HG02970 (cell line): Measurements from ENCODE around the gene RAC3.

Experiments used
- ATAC-seq: cut with Tn5 transposase; IDR thresholded peaks from one replicate; pipeline ENCODE4 v1.9.1; 2021; ENCODE audit warnings: mild to moderate bottlenecking, moderate library complexity, moderate number of reproducible peaks; ENCODE audit not compliant: unreplicated experiment, low FRiP score

RAC3 gene

DNA sequence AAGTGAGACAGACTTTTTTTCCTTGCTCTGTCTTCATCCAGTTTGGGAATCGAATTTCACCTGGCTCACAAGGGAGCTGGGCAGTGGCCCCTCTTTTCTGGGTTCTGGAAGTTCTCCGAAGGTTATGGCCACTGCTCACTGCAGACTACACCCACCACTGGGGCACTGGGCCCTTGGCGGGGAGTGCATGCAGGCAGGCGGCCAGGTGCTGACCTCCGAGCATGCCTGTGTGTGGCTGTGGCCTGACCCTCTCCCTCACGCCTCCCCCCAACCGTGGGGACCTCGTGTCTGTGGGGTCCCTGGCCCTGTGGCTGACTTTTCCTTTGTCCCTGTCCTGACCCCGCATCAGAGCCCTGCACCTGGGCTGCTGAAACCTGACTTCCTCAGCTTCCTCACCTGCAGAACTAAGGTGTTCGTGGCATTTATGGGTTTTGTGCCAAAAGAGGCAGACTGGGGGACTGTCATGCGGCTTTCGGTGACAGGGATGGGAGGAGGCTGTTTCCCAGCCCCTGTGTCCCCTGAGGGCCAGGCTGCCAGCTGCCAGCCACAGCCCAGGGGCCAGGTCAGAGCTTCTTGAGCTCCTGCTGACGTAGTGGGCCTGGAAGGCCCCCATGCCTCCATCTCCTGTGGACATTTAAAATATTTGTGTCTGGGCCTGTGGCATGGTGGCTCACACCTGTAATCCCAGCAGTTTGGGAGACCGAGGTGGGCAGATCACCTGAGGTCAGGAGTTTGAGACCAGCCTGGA, 32.6 kb upstream of the RAC3 start:
- ATAC-seq: no peak

DNA sequence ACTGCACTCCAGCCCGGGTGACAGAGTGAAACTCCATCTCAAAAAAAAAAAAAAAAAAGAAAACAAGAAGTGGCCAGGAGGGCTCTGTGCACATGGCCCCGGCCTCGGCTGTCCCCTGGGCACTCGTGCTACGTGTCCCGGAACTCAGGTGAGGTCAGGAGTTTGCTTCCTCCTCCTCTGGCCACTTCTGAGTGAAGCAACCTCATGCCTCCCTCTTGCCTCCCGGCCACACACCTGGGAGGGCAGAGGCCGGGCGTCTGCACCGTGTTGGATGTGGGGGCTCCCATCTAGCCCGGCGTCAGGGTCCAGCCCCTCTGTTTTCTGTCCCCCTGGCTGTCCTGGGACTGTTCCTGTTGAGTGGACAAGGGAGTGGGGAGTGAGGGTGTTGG, 31.9 kb upstream of the RAC3 start:
- ATAC-seq: no peak

DNA sequence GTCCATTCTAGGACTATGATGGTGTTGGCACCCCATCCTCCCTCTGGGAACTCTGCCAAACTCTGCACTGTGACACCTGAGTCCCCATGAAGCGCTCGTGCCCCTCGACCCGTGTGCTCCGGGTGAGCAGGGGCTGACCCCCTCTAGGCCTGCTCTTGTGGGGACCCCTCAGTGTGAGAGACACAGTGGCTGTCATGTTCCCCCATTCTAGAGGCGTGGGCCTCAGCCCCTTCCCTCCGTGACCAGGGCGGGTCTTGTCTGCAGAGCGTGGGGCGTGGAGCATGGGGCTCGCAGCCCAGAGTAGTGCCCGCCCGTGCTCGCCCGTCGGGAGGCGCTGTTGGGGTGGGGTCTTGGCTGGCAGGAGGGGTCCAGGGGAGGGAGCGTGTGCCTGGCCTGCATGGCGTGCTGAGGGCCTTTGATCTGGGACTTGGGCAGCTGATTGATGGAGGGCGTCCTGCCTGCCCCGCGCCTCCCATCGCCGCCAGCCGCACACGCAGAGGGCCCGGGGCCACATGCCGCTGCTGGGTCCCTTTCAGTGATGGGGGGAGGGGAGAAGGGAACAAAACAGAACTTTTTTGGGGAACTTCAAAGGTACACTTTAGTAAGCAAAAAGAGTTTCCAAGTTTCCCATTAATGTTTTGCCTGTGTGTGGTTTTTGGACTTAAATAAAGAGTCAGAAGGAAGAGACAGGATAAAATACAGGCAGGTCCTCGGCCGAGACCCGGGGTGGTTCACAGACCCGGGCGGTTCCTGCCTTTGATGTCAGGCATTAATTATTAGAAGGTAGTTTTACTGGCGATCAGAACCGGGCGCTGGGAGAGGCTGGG, 31.3 kb upstream of the RAC3 start:
- ATAC-seq: no peak

DNA sequence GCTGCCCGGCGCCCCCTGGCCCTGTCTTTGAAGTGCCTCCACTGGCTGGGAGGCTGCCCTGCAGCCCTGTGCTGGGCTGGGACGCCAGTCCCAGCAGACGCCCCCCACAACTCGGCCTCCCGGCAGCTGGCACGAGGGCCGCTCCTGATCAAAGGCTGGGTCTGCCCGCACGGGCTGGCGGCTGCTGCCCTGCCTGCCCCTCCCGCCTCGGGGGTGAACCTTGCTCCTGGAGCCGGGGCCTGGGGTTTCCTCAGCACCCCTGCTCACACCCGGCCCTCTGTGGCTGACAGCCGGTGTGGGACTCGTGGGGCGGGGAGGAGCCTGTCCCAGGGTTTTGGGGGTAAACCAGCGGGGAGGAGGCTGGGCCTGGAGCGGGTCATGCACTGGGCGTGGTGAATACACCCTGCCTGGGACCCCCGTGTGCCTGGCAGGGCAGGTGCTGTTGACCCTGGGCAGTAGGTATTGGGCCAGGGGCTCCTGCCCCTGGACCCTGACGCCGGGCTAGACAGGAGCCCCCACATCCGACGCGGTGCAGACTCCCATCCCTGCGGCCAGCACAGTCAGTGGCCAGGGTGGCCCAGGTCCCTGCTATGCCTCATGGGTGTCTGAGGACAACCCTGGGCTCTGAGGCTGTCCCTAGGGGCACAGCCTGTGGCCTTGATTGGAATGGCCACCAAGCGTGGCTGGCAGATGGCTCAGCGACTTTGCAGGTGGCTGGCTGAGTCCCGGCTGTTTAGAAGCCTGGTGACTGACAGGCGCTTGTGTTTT, 30.5 kb upstream of the RAC3 start:
- no peak for ATAC-seq

DNA sequence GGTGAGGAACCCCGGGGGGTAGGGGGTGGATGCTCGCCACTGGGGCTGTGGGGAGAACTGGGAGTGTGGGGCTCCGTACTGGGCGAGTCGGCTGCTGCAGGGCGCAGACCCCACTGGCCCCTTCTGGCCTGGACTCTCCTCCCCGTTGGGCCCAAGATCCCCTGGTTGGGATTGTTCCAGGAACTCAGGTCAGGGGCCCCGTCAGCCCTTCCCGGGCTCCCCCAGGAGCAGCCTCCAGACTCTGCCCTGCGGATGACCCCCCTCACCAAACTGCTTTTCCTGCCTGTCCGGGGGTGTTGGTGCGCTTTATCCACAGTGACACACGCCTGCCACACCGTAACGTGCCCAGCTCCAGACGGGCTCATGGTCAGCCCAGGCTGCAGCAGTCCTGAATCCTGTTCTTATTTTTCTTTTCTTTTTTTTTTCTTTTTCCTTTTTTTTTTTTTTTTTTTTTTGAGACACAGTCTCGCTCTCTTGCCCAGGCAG, 29.9 kb upstream of the RAC3 start:
- ATAC-seq: no peak

DNA sequence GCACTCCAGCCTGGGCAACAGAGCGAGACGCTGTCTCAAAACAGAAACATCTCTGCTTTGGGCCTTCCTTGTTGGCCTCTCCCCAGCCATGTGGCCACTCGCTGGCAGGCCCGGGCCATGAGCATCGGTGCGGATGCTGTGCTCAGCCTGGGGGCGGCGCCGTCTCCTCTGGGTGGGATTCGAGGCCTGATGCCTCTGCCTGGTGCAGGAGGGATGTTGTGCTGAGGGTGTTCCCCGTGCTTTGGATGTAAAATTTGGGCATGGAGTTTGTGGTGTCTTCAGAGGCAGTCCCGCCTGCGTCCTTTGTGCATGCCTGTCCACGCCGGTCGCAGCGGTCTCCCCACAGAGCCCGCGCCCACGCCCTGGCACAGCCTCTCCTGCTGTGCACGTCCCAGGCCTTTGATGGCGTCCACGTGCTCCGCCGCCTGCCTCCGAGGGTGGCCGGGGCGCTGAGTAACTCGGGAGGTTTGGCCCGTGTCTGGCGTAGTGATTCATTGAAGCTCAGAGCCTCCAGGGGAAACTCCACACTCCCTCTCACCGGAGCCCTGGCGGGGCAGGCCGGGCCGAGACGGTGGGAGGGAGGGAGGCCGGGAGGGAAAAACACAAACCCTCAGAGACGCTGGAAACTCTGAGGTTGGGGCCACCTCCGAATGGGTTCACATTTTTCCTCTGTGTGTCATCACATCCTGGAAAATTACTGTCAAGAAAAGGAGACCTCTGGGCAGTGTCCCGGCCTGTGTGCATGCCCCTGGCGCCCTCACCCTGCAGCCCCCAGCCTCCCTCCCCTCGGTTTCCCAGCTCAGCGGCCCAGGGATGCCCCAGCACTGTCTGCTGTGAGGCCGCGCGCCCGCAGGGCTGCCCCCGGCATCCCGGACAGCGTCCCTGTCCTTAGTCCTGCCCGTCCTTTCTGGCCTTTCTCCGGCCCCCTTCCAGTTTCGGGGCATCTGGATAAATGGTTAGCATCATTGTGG, 27.8 kb upstream of the RAC3 start:
- ATAC-seq: no peak

DNA sequence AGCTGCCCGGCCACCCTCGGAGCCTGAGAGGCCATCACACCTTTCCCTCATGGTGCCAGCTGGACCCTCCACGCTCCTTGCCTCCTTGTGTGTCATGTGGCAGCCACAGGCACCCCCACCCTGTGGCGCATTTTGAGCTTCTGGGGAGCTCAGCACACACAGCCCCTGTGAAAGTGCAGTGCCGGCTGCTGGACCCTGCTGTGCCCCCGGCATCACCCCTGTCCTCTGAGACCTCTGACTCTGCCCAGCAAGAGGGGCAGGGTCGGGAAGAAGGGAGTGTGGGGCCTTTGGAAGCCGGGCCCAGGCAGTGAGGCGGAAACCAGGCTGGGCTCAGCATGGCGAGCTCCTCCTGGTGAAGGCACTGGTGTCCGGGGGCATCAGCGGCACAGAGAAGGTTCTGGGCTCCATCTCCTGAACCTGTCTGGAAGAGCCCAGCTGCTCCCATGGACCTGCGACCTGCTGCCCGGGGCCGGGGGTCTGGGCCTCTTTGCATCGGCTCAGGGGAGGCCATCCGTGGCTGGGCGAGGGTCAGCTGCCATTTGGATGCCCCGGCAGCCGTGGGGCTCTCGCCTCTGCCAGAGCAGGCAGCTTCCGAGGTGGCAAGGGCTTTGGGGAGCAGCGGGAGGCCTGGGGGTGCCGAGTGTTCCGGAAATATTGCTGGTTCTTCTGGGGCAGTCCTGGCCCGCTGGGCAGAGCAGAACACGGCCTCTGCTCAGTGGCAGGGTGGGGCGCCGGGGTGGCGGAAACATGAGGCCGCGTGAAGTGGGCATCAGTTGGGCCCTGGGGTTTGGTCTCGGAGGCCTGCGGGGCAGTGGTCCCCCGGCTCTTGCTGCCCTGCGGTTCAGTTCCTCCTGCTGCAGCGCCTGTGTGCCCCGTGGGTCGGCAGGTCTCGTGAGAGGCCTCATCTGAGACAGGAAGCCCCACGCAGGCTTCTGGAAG, 26.7 kb upstream of the RAC3 start:
- no peak for ATAC-seq

DNA sequence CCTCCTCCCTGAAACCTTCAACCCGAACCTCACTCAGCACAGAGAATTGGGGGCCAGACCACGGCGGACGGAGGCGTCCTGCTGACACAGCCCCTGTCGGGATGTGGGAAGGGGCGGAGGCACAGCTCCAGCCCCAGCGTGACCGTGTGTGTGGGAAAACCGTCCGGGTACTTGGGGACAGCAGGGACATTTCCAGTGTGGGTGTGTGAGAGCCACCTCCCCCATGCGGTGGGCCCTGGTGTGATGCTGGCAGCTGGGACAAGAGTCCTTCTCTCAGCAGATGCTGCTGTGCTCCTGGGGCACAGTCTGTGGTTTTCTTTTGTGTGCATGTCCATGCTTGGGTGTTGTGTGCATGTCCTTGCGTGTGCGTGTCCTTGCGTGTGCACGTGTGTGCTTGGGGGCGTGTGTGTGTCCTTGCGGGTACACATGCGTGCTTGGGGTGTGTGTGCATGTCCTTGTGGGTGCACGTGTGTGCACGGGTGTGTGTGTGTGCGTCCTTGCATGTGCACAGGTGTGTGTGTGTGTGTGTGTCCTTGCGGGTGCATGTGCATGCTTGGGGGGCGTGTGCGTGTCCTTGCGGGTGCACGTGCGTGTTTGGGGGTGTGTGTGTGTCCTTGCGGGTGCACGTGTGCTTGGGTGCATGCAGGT, 25.7 kb upstream of the RAC3 start:
- no peak for ATAC-seq

DNA sequence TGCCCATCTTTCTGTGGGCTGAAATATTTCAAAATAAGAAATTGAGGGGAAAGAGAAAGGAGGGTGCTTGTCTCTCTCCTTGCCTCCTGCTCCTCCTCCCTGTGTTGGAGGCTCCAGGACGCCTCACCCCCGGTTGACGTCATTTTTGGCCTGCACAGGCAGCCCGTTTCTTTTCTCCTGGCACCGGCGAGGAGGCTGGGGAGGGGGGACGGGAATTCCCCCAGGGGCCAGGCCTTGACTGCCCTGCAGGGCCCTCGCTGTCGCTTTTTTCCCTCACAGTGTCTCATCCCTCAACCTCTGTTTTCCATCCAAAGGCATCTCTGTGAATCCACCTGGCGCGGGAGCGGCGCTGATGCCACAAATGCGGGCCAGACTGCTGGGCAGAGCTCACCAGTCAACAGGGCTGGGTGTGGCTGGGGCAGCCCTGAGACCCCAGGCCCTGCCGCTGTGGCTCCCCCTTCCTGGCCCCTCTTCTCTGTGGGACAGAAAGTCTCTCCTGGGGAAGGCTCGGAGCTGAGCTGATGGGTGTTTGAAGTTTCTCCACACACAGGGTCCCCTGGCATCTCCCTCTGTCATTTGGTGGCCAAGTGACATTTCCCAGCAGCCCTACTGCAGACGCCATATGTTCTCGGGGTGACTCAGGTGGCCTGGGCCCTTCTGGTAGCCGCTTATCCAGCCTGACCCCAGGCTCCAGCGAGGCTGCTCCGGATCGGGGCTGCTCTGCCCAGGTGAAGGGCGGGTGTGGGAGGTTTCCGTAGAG, 24.8 kb upstream of the RAC3 start:
- no peak for ATAC-seq

DNA sequence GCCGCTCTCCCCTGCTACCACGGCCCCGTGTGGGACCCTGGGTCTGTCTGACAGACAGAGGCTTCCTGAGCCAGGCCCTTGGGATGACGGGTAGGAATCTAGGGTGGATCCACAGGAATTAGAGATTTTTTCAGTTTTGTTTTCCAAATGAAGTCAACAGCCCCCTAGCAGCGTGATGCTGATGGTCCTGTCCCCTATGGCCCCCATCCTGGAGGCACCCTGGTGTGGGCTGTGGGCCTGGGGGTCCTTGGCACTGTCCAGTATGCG, 24.3 kb upstream of the RAC3 start:
- ATAC-seq: no peak

DNA sequence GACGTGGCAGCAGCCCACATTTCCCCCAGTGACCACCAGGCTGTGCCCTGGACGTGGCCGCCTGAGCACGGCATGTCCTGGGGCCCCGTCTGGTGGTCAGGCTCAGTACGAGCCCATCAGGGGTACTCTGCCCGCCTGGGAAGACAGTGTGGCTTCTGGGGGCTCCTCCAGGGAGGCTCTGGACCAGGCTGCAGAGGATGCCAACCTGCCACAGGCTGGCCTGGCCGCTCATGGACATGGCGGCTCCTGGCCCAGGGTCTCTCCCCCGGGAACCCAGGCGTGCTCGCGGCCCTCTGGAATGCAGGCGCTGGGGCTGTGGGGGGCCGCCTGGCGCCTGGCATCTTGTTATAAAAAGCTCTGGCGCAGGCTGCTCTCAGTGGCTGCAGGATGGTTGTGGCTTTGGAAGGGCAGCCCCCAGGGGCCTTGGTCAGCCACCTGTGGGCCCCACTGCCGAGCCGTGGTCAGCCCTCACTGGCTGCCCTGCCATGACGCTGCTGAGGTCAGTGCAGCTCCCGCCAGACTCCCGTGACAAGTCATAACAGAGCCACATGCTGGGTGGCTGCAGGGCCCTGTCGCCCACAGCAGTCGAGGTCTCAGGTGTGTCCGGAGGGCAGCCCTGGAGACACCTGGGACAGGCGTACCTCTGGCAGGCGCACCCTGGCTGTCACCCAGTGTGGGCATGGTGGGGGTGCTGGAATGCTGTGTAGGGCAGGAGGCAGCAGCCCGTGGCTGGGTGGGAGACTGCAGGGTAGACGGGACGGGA, 23.8 kb upstream of the RAC3 start:
- ATAC-seq: no peak

DNA sequence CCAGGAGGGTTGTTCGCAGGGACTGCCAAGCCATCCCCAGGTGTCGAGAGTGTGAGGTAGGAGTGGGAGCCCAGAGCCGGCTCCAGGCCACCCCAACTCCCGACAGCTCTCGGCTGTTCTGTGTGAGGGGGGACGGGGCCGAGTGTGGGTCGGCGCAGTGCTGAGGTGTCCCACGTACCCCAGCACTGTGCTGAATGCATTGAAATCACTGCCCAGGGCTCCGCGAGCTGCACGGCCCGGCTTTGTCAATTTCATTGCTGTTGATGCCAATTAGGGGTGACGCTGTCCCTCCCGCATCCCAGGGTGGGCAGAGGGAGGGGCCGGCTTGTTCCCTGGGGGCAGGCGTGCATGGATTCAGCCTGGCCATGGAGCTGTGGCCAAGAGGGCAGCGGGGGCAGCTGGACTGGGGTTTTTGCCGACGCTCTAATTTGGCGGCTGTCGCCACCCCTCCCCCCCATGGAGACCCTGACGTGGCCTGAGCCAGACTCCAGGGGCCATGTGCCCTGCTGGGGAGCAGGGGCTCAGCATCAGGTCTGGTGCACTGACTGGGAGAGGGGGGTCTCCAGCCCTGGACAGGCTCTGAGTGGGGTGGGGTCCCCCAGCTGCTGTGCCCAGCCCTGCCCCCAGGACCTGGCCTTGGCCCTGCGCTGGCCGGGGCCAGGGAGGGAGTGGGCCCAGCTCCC, 23.1 kb upstream of the RAC3 start:
- ATAC-seq: no peak

DNA sequence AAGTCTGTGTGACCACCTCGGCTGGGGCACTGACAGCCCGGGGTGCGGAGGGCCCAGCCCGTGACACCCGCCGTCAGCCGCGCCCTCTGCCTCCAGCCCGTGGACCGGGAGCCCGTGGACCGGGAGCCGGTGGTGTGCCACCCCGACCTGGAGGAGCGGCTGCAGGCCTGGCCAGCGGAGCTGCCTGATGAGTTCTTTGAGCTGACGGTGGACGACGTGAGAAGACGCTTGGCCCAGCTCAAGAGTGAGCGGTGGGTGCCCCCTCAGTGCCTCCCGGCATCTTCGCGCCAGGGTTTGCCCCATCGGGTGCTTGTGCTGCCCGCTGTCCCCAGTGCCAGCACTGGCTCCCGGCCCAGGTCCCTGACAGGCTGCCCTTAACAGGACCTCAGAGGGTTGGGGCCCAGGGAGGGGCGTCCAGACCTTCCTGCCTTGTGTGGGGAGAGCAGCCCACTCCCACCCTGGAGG, 22.5 kb upstream of the RAC3 start:
- ATAC-seq: no peak

DNA sequence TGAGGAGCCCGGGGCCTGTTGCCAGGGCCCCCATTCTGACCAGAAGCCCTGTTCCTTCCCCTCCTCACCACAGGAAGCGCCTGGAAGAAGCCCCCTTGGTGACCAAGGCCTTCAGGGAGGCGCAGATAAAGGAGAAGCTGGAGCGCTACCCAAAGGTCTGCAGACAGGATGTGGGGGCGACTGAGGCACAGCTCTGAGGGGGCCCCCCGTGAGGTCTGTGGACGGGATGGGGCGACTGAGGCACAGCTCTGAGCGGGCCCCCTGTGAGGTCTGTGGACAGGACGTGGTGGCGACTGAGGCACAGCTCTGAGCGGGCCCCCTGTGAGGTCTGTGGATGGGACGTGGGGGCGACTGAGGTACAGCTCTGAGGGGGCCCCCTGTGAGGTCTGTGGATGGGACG, 22.1 kb upstream of the RAC3 start:
- ATAC-seq: no peak

DNA sequence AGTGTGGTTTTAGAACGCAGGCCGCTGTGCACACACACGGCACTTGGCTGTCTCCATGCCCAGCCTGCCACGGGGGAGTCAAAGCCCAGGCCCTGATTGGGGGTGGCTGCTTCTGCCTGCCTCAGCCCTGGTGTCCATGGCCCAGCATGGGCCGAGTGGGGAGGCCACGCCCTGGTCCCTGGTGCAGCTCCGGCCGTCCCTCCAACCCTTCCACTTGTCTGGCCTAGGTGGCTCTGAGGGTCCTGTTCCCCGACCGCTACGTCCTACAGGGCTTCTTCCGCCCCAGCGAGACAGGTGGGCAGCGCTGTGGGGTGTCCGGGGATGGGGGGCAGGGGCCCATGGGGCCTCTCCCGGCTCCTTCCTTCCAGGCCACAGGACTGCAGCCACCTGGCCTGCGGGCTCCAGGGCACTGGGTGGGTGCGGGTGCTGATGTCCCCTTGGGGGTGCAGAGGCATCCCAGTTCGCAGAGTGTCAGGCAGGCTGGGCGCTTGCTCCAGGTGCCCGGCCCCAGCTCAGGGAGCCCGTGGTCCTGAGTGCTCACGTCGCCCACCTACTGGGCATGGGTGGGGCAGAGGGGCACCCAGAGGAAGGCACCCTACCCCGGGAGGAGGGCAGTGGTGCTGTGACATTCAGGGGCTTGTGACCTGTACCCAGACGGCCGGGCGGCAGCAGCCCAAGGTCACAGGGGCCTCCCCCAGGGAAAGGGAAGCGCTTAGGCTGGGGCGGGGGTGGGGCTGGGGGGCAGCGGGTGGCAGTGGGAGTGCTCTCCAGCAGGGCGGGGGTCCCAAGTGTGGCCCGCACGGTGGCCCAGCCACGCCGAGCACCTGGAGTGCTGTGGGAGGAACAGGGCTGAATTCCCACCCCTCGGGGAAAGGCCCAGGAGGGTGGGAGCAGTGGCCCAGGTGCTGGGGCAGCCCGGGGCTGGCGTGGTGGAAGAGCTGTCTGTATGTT, 20.6 kb upstream of the RAC3 start:
- no peak for ATAC-seq
